K562 (cell line): ENCODE data around the gene AGR3. TPM values are rescaled to one million over a fixed set of nuclear protein-coding genes. Genes with fewer than 3 reads are reported as not detected.

ENCODE experiments used
- ATAC-seq: fragments of 200-7000 bp; cut with Tn5 transposase; 3 replicates; pipeline ENCODE4 v1.9.1; 2020; ENCODE audit warnings: moderate library complexity
- BruUV-seq: library from RNA; stranded (reverse); fragments of 400-500 nt; replicated peaks from 2 replicates; lab custom pipeline; 2021; lab: Mats Ljungman, UMichigan
- CTCF ChIA-PET: fragments of 300-600 bp; formaldehyde crosslinking; extraction: SDS; loops from one replicate; lab custom pipeline; 2021; ENCODE audit warnings: low intra/inter-chr PET ratio; lab: Yijun Ruan, JAX
- POLR2A ChIA-PET: fragments of 300-600, 350-650 bp; sonication (Branson Sonifier 250); formaldehyde crosslinking; extraction: SDS; loops from one replicate; lab custom pipeline; 2021; ENCODE audit warnings: antibody characterized with exemption, inconsistent platforms; lab: Yijun Ruan, JAX
- DNase-seq, 4 experiments: peaks; one replicate each; pipeline versions ENCODE4 v3.0.0 to v3.0.0-alpha.2; 2011 to 2018; ENCODE audit warnings: low spot score in 3 of 4, mixed read lengths in 3 of 4; ENCODE audit errors: extremely low read depth in 1 of 4
- FAIRE-seq: peaks from 2 replicates; lab custom pipeline; 2011; peaks lifted over from hg19 to GRCh38; lab: Jason Lieb, UNC
- H2AFZ ChIP-seq: 2 replicates; pipeline ENCODE4 v1.6.0; 2011; ENCODE audit warnings: low read depth, low read length, control low read depth, inconsistent platforms
- H3K27ac ChIP-seq: fragments of 200-600 bp; 3 replicates; pipeline ENCODE4 v1.8.0; 2011; ENCODE audit warnings: low read depth, mild to moderate bottlenecking, control low read depth, inconsistent platforms, low read length, moderate library complexity, mixed read lengths; ENCODE audit errors: extremely low read depth
- H3K27me3 ChIP-seq, 2 experiments: fragments of 300-600 bp in 1 of 2; 2 replicates in 1 of 2; 3 replicates in 1 of 2; pipeline versions ENCODE4 v1.6.0 to v1.8.0; 2011; ENCODE audit warnings: inconsistent platforms in 2 of 2, low read length in 2 of 2, mild to moderate bottlenecking in 1 of 2, mixed read lengths in 1 of 2, moderate library complexity in 1 of 2; ENCODE audit not compliant: control insufficient read depth in 2 of 2, insufficient read depth in 2 of 2
- H3K36me3 ChIP-seq: fragments of 300-600 bp; 3 replicates; pipeline ENCODE4 v1.8.0; 2011; ENCODE audit warnings: mild to moderate bottlenecking, low read length, inconsistent platforms; ENCODE audit not compliant: control insufficient read depth, insufficient read depth
- H3K4me1 ChIP-seq, 2 experiments: fragments of 200-600 bp in 1 of 2; replicated peaks in 1 of 2; 2 replicates in 1 of 2; 3 replicates in 1 of 2; pipeline versions ENCODE4 v1.5.1 to v1.8.0; 2011; ENCODE audit warnings: inconsistent platforms in 2 of 2, low read length in 2 of 2, mild to moderate bottlenecking in 1 of 2, mixed read lengths in 1 of 2, moderate library complexity in 1 of 2; ENCODE audit not compliant: control insufficient read depth in 2 of 2, insufficient read depth in 2 of 2
- H3K4me2 ChIP-seq: 2 replicates; pipeline ENCODE4 v1.6.1; 2011; ENCODE audit warnings: low read length, control low read depth, inconsistent platforms, mixed read lengths; ENCODE audit not compliant: insufficient read depth
- H3K4me3 ChIP-seq: fragments of 200-600 bp; sonication (generic), shearing (Covaris generic); 2 replicates; pipeline ENCODE4 v1.5.1; 2016; ENCODE audit warnings: control low read depth, inconsistent platforms
- H3K79me2 ChIP-seq: fragments of 200-600 bp; 3 replicates; pipeline ENCODE4 v1.8.0; 2011; ENCODE audit warnings: low read length, inconsistent platforms; ENCODE audit not compliant: control insufficient read depth, insufficient read depth
- H3K9ac ChIP-seq, 2 experiments: 2 replicates each; pipeline versions ENCODE4 v1.6.0 to v1.6.1; 2011; ENCODE audit warnings: low read depth in 2 of 2, low read length in 2 of 2, control low read depth in 1 of 2, inconsistent platforms in 1 of 2, mild to moderate bottlenecking in 1 of 2, mixed read lengths in 1 of 2; ENCODE audit not compliant: insufficient read depth in 1 of 2
- H3K9me1 ChIP-seq: one replicate; pipeline ENCODE4 v1.6.0; 2011; ENCODE audit warnings: inconsistent platforms, mild to moderate bottlenecking, low read length, moderate library complexity; ENCODE audit not compliant: control insufficient read depth, insufficient read depth
- H3K9me3 ChIP-seq: replicated peaks from 2 replicates; pipeline ENCODE4 v1.5.1; 2011; ENCODE audit warnings: low read depth, low read length, inconsistent platforms; ENCODE audit not compliant: control insufficient read depth, insufficient read depth
- H4K20me1 ChIP-seq: replicated peaks from 2 replicates; pipeline ENCODE4 v1.6.1; 2011; ENCODE audit warnings: low read length, inconsistent platforms, mixed read lengths; ENCODE audit not compliant: control insufficient read depth, insufficient read depth
- CBX1 ChIP-seq: sonication (generic); IDR thresholded peaks from 2 replicates; pipeline ENCODE4 v1.6.1; 2016; ENCODE audit warnings: antibody characterized with exemption, low read depth, mild to moderate bottlenecking
- KLF1 ChIP-seq: fragments of 450-650 bp; IDR thresholded peaks from 2 replicates; pipeline ENCODE4 v1.6.1; 2016; ENCODE audit warnings: missing genetic modification characterization, missing compliant biosample characterization
- NCOA2 ChIP-seq, 2 experiments: fragments of 450-650 bp; IDR thresholded peaks; 2 replicates each; pipeline ENCODE4 v1.6.1; 2018; ENCODE audit warnings: mild to moderate bottlenecking in 2 of 2, moderate library complexity in 1 of 2; ENCODE audit not compliant: partially characterized antibody in 2 of 2
- NELFE ChIP-seq: IDR thresholded peaks from 2 replicates; pipeline ENCODE4 v1.6.1; 2011; ENCODE audit warnings: mild to moderate bottlenecking; ENCODE audit not compliant: insufficient read depth, insufficient read length
- NFIX ChIP-seq: fragments of 250-450 bp; sonication (Bioruptor Pico); IDR thresholded peaks from 2 replicates; pipeline ENCODE4 v1.4.0; 2020; ENCODE audit warnings: low read depth, mild to moderate bottlenecking, moderate library complexity
- RBFOX2 ChIP-seq: fragments of 200-400 bp; formaldehyde crosslinking; IDR thresholded peaks from 2 replicates; pipeline ENCODE4 v1.6.1; 2017; ENCODE audit warnings: low read depth, mild to moderate bottlenecking, low read length, moderate library complexity
- WHSC1 ChIP-seq: IDR thresholded peaks from one replicate; pipeline ENCODE4 v1.6.1; 2012; ENCODE audit warnings: low read length, control low read depth, inconsistent platforms
- ZEB2 ChIP-seq: fragments of 450-650 bp; IDR thresholded peaks from 2 replicates; pipeline ENCODE4 v1.6.1; 2016
- WGBS: fragments of 100-300 bp; shearing (Covaris generic); methylation state at CpG from one replicate; pipeline ENCODE4 v1.1.6; 2016; ENCODE audit warnings: low coverage, mixed read lengths; ENCODE audit not compliant: insufficient coverage; ENCODE audit errors: missing lambda C conversion rate; 5-methylcytosine and 5-hydroxymethylcytosine counted together
- in situ Hi-C: fragments of 300-500 bp; cut with MboI; formaldehyde crosslinking; loops from 4 replicates; pipeline ENCODE4 v1.15.0; 2018; ENCODE audit warnings: inconsistent platforms, mixed read lengths
- intact Hi-C: fragments of 100-400 bp; cut with micrococcal nuclease; formaldehyde crosslinking; loops from 2 replicates; pipeline ENCODE4 v1.14.2; 2022
- polyA plus RNA-seq, 8 experiments: library from polyadenylated mRNA; depleted of rRNA in 4 of 8; stranded (reverse) in 5 of 8; unstranded in 3 of 8; fragments of >200 nt; fragmentation: Nextera tagmentation in 2 of 8; fragmentation: Illumina TruSeq in 1 of 8; extraction: Ambion mirVana in 2 of 8; extraction: Trizol in 1 of 8; gene quantifications; 2 replicates each; pipeline versions ENCODE4 v1.2.1 to v1.2.3, GENCODE V29; 2011 to 2014; ENCODE audit warnings: inconsistent platforms in 1 of 8, missing spikeins in 1 of 8
- total RNA-seq, 7 experiments: library from RNA; depleted of rRNA in 6 of 7; stranded (reverse); fragments of >200 nt in 6 of 7; fragmentation: Illumina TruSeq in 2 of 7; extraction: Trizol in 2 of 7; gene quantifications; 2 replicates each; pipeline versions ENCODE4 v1.2.1 to v1.2.3, GENCODE V29; 2011 to 2021; ENCODE audit warnings: low replicate concordance in 1 of 7
- TF ChIP-seq, protein P1 (sequence below): fragments of 450-650 bp; formaldehyde crosslinking; conservative IDR thresholded peaks from 2 replicates; pipeline ENCODE4 v1.4.0; 2022; ENCODE audit warnings: mild to moderate bottlenecking, missing genetic modification characterization
- TF ChIP-seq, protein P2 (sequence below): fragments of 450-650 bp; IDR thresholded peaks from 2 replicates; pipeline ENCODE4 v1.6.1; 2016; ENCODE audit warnings: low read depth
- TF ChIP-seq, protein P3 (sequence below): fragments of 450-650 bp; IDR thresholded peaks from 2 replicates; pipeline ENCODE4 v1.6.1; 2016; ENCODE audit warnings: antibody characterized with exemption
- TF ChIP-seq, protein P4 (sequence below): IDR thresholded peaks from 2 replicates; pipeline ENCODE4 v1.6.1; 2011; ENCODE audit not compliant: insufficient read length; ENCODE audit errors: extremely low read depth

AGR3 gene
- total and polyA plus RNA-seq, 9 of the 15 experiments (the other 6 are each of a cell fraction or from before 2014, with no cell fraction given), result not detected

DNA sequence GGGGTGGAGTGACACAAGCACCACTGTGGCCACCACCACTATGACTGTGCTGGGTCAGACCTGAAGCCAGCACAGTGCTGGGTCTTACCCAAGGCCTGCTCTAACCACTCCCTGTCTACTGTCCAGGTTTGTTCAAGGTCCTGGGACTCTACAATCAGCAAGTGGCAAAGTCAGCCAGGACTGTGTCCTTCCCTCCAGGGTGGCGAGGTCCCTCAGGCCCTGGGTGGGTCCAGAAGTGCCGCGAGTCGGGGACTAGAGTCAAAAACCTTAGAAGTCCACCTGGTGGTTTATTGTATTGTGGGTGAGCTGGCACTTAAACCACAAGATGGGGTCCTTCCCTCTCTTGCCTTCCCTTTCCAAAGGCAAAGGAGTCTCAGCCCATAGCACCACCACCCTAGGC is 30.8 kb upstream of the AGR3 start:
- no peaks in the 10 kb centered on the region for H4K20me1 ChIP-seq
- DNase-seq (no peak), ATAC-seq (no peak), FAIRE-seq (no peak)
- H3K79me2 ChIP-seq, result no peaks in the 10 kb centered on the region
- POLR2A ChIA-PET, result interaction anchor here (0.6 kb wide), 1 partner anchor 620 kb away, joined by 3 read pairs; no protein-coding TSS in a partner anchor
- intact Hi-C loops, result loop anchor here (10.0 kb wide), 1 partner anchor 798 kb away; no protein-coding TSS in a partner anchor
- 16% methylated on average over 4 of the region's 4 CpGs for WGBS
- H3K36me3 ChIP-seq, result no peaks in the 10 kb centered on the region
- no peaks in the 10 kb centered on the region for H3K9me3 ChIP-seq
- H3K4me1 ChIP-seq, result no peaks in the 10 kb centered on the region
- no peak overlapping the region for H3K4me3 ChIP-seq
- no peaks in the 10 kb centered on the region for H3K9me1 ChIP-seq
- in situ Hi-C loops, result loop anchor here (10.0 kb wide), 1 partner anchor 828 kb away; no protein-coding TSS in a partner anchor
- BruUV-seq, result no TSS peak
- no peaks in the 10 kb centered on the region for H3K27me3 ChIP-seq
- H2AFZ ChIP-seq, result no peak overlapping the region
- no peak overlapping the region for H3K9ac ChIP-seq
- no peak overlapping the region for H3K4me2 ChIP-seq
- H3K27ac ChIP-seq, result no peak overlapping the region
- CTCF ChIA-PET, result no interaction called here
- no peak for TF ChIP-seq NFIX (CRISPR knock-in tag)
- TF ChIP-seq, protein P1, sequence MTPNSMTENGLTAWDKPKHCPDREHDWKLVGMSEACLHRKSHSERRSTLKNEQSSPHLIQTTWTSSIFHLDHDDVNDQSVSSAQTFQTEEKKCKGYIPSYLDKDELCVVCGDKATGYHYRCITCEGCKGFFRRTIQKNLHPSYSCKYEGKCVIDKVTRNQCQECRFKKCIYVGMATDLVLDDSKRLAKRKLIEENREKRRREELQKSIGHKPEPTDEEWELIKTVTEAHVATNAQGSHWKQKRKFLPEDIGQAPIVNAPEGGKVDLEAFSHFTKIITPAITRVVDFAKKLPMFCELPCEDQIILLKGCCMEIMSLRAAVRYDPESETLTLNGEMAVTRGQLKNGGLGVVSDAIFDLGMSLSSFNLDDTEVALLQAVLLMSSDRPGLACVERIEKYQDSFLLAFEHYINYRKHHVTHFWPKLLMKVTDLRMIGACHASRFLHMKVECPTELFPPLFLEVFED, result no peak
- no peak for TF ChIP-seq WHSC1
- TF ChIP-seq, protein P2, sequence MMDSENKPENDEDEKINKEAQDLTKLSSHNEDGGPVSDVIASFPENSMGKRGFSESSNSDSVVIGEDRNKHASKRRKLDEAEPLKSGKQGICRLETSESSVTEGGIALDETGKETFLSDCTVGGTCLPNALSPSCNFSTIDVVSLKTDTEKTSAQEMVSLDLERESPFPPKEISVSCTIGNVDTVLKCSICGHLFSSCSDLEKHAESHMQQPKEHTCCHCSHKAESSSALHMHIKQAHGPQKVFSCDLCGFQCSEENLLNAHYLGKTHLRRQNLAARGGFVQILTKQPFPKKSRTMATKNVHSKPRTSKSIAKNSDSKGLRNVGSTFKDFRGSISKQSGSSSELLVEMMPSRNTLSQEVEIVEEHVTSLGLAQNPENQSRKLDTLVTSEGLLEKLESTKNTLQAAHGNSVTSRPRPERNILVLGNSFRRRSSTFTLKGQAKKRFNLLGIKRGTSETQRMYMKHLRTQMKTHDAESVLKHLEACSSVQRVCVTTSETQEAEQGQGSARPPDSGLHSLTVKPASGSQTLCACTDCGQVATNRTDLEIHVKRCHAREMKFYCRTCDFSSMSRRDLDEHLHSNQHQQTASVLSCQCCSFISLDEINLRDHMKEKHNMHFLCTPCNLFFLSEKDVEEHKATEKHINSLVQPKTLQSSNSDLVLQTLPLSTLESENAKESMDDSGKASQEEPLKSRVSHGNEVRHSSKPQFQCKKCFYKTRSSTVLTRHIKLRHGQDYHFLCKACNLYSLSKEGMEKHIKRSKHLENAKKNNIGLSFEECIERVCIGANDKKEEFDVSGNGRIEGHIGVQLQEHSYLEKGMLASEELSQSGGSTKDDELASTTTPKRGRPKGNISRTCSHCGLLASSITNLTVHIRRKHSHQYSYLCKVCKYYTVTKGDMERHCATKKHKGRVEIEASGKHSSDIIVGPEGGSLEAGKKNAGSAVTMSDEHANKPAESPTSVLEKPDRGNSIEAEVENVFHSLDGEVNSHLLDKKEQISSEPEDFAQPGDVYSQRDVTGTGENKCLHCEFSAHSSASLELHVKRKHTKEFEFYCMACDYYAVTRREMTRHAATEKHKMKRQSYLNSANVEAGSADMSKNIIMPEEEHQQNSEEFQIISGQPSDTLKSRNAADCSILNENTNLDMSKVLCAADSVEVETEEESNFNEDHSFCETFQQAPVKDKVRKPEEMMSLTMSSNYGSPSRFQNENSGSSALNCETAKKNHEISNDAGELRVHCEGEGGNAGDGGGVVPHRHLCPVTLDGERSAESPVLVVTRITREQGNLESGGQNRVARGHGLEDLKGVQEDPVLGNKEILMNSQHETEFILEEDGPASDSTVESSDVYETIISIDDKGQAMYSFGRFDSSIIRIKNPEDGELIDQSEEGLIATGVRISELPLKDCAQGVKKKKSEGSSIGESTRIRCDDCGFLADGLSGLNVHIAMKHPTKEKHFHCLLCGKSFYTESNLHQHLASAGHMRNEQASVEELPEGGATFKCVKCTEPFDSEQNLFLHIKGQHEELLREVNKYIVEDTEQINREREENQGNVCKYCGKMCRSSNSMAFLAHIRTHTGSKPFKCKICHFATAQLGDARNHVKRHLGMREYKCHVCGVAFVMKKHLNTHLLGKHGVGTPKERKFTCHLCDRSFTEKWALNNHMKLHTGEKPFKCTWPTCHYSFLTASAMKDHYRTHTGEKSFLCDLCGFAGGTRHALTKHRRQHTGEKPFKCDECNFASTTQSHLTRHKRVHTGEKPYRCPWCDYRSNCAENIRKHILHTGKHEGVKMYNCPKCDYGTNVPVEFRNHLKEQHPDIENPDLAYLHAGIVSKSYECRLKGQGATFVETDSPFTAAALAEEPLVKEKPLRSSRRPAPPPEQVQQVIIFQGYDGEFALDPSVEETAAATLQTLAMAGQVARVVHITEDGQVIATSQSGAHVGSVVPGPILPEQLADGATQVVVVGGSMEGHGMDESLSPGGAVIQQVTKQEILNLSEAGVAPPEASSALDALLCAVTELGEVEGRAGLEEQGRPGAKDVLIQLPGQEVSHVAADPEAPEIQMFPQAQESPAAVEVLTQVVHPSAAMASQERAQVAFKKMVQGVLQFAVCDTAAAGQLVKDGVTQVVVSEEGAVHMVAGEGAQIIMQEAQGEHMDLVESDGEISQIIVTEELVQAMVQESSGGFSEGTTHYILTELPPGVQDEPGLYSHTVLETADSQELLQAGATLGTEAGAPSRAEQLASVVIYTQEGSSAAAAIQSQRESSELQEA, result no peak
- no peak for TF ChIP-seq ZEB2
- TF ChIP-seq NCOA2 (IDR thresholded peaks at IDR 0.05; ENCODE audit: partially characterized antibody in 2 of 2), result no peak
- TF ChIP-seq KLF1 (tag), result no peak
- TF ChIP-seq, protein P3, sequence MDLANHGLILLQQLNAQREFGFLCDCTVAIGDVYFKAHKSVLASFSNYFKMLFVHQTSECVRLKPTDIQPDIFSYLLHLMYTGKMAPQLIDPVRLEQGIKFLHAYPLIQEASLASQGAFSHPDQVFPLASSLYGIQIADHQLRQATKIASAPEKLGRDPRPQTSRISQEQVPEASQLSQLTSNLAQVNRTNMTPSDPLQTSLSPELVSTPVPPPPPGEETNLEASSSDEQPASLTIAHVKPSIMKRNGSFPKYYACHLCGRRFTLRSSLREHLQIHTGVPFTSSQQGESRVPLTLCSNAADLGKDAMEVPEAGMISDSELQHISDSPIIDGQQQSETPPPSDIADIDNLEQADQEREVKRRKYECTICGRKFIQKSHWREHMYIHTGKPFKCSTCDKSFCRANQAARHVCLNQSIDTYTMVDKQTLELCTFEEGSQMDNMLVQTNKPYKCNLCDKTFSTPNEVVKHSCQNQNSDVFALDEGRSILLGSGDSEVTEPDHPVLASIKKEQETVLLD, result no peak
- TF ChIP-seq, protein P4, sequence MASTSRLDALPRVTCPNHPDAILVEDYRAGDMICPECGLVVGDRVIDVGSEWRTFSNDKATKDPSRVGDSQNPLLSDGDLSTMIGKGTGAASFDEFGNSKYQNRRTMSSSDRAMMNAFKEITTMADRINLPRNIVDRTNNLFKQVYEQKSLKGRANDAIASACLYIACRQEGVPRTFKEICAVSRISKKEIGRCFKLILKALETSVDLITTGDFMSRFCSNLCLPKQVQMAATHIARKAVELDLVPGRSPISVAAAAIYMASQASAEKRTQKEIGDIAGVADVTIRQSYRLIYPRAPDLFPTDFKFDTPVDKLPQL, result no peak
- TF ChIP-seq NELFE, result no peak
- no peak for TF ChIP-seq RBFOX2
- no peak for TF ChIP-seq CBX1
